WTC11 (cell line): ENCODE data around the gene CUEDC1. TPM values are rescaled to one million over a fixed set of nuclear protein-coding genes. Genes with fewer than 3 reads are reported as not detected.

ENCODE experiments used
- ATAC-seq: fragments of 200-7000 bp; cut with Tn5 transposase; 2 replicates; pipeline ENCODE4 v1.10.0; 2021; ENCODE audit warnings: mild to moderate bottlenecking, moderate library complexity
- CTCF ChIA-PET: fragments of 300-600 bp; sonication (Branson Sonifier 250); formaldehyde crosslinking; loops from one replicate; lab custom pipeline; 2021; ENCODE audit warnings: antibody characterized with exemption; lab: Charles Lee
- POLR2A ChIA-PET: fragments of 350-600 bp; sonication (Branson Sonifier 250); formaldehyde crosslinking; loops from one replicate; lab custom pipeline; 2021; ENCODE audit warnings: antibody characterized with exemption; lab: Charles Lee
- DNase-seq: peaks from one replicate; pipeline ENCODE4 v3.0.0; 2021; ENCODE audit warnings: low spot score
- H3K27ac Mint-ChIP-seq: 2 replicates; pipeline ENCODE4 v1.8.0; 2021; ENCODE audit warnings: mixed read lengths
- H3K27me3 Mint-ChIP-seq: 2 replicates; pipeline ENCODE4 v1.8.0; 2021; ENCODE audit warnings: low read depth, mild to moderate bottlenecking, moderate library complexity, mixed read lengths
- H3K36me3 Mint-ChIP-seq: 2 replicates; pipeline ENCODE4 v1.8.0; 2021; ENCODE audit warnings: mixed read lengths
- H3K4me1 Mint-ChIP-seq: 2 replicates; pipeline ENCODE4 v1.8.0; 2022; ENCODE audit warnings: mixed read lengths
- H3K4me3 Mint-ChIP-seq: 2 replicates; pipeline ENCODE4 v1.8.0; 2021; ENCODE audit warnings: mild to moderate bottlenecking, moderate library complexity, mixed read lengths
- H3K9me3 Mint-ChIP-seq: 2 replicates; pipeline ENCODE4 v1.8.0; 2021; ENCODE audit warnings: mixed read lengths
- ATF2 ChIP-seq: sonication (generic); formaldehyde crosslinking; IDR thresholded peaks from 2 replicates; pipeline ENCODE4 v1.8.1; 2022; ENCODE audit warnings: low read depth, missing genetic modification reagents, borderline replicate concordance
- E2F5 ChIP-seq: sonication (generic); formaldehyde crosslinking; IDR thresholded peaks from 2 replicates; pipeline ENCODE4 v1.8.1; 2022; ENCODE audit warnings: mild to moderate bottlenecking, moderate library complexity, missing genetic modification reagents
- ETV6 ChIP-seq: sonication (generic); formaldehyde crosslinking; IDR thresholded peaks from 2 replicates; pipeline ENCODE4 v1.8.1; 2022; ENCODE audit warnings: mild to moderate bottlenecking, missing genetic modification reagents
- FOXJ3 ChIP-seq: sonication (generic); formaldehyde crosslinking; IDR thresholded peaks from 2 replicates; pipeline ENCODE4 v1.9.0; 2021; ENCODE audit warnings: missing genetic modification reagents, mild to moderate bottlenecking, borderline replicate concordance
- GABPB1 ChIP-seq: sonication (generic); formaldehyde crosslinking; IDR thresholded peaks from 2 replicates; pipeline ENCODE4 v1.8.1; 2023; ENCODE audit warnings: mild to moderate bottlenecking, missing genetic modification reagents
- GRHL2 ChIP-seq: fragments of 250-450 bp; sonication (Bioruptor Pico); IDR thresholded peaks from 2 replicates; pipeline ENCODE4 v1.8.0; 2022; ENCODE audit warnings: mild to moderate bottlenecking, moderate library complexity; ENCODE audit not compliant: insufficient replicate concordance, severe bottlenecking
- HMGA2 ChIP-seq: fragments of 250-450 bp; sonication (Bioruptor Pico); IDR thresholded peaks from 2 replicates; pipeline ENCODE4 v1.4.0; 2021; ENCODE audit warnings: mild to moderate bottlenecking, moderate library complexity
- HMGXB4 ChIP-seq: sonication (generic); formaldehyde crosslinking; IDR thresholded peaks from 2 replicates; pipeline ENCODE4 v1.8.1; 2023; ENCODE audit warnings: mild to moderate bottlenecking, moderate library complexity, missing genetic modification reagents
- SMAD3 ChIP-seq: sonication (generic); formaldehyde crosslinking; IDR thresholded peaks from 2 replicates; pipeline ENCODE4 v1.8.0; 2022; ENCODE audit warnings: missing genetic modification reagents, mild to moderate bottlenecking, borderline replicate concordance
- SMAD4 ChIP-seq: sonication (generic); formaldehyde crosslinking; IDR thresholded peaks from 2 replicates; pipeline ENCODE4 v1.8.0; 2022; ENCODE audit warnings: mild to moderate bottlenecking, missing genetic modification reagents
- ZBTB21 ChIP-seq: sonication (generic); formaldehyde crosslinking; IDR thresholded peaks from 2 replicates; pipeline ENCODE4 v1.8.1; 2023; ENCODE audit warnings: mild to moderate bottlenecking, missing genetic modification reagents, borderline replicate concordance
- ZNF121 ChIP-seq: sonication (generic); formaldehyde crosslinking; IDR thresholded peaks from 2 replicates; pipeline ENCODE4 v1.8.0; 2023; ENCODE audit warnings: missing genetic modification reagents
- total RNA-seq: library from RNA; stranded (reverse); gene quantifications from 3 replicates; pipeline ENCODE4 v1.2.3, GENCODE V29; 2021

CUEDC1 gene
- total RNA-seq, 1 experiment from 2014 or later = 12.2 TPM

- POLR2A ChIA-PET = interaction anchor here (0.8 kb wide), 1 partner anchor 12 kb away, joined by 9 read pairs; no protein-coding TSS in a partner anchor
- Mint-ChIP-seq H3K36me3 (no peaks in the 10 kb centered on the region), H3K9me3 (no peaks in the 10 kb centered on the region), H3K27me3 (no peaks in the 10 kb centered on the region), H3K4me1 (peaks cover 25% of the 10 kb centered on the region), H3K4me3 (no peak overlapping the region), H3K27ac (no peak overlapping the region)
- CTCF ChIA-PET = interaction anchor here (1.3 to 1.6 kb wide), 2 partner anchors 10 to 39 kb away, joined by 6 to 8 read pairs; no protein-coding TSS in a partner anchor
- no peak for ATAC-seq
- TF ChIP-seq GABPB1 (CRISPR knock-in tag) (peak; percentile 50; the same call in 1 of the 2 replicates), FOXJ3 (CRISPR knock-in tag) (no peak)
- no peak for DNase-seq
Observed at GRCh38 chr17:57938061-57938502, 17.1 kb downstream of the CUEDC1 start.

GRCh38 chr17:57937492-57937891 is 17.7 kb downstream of the CUEDC1 start:
- Mint-ChIP-seq H3K27me3 (no peaks in the 10 kb centered on the region), H3K4me3 (no peak overlapping the region), H3K27ac (no peak overlapping the region), H3K36me3 (no peaks in the 10 kb centered on the region), H3K4me1 (peaks cover 25% of the 10 kb centered on the region), H3K9me3 (no peaks in the 10 kb centered on the region)
- ChIA-PET POLR2A (no interaction called here), CTCF (interaction anchor here (1.6 kb wide), 1 partner anchor 39 kb away, joined by 6 read pairs; no protein-coding TSS in a partner anchor)
- ATAC-seq (no peak), DNase-seq (no peak)
- TF ChIP-seq GRHL2 (no peak), ZNF121 (CRISPR knock-in tag) (peak; percentile 9; the same call in 1 of the 2 replicates)

GRCh38 chr17:57935833-57936807 is 19.1 kb downstream of the CUEDC1 start:
- Mint-ChIP-seq H3K36me3 (no peaks in the 10 kb centered on the region), H3K27ac (0 out of 2 replicates have a peak overlapping the region, but pooled peaks have one; percentile 57), H3K4me1 (peaks cover 25% of the 10 kb centered on the region), H3K27me3 (peaks cover 1% of the 10 kb centered on the region), H3K9me3 (no peaks in the 10 kb centered on the region)
- ChIA-PET CTCF (interaction anchor here (1.1 to 1.9 kb wide), 5 partner anchors 11 to 77 kb away, joined by 3 to 7 read pairs (median 5); no protein-coding TSS in a partner anchor), POLR2A (interaction anchor here (0.6 to 1.5 kb wide), 5 partner anchors 13 to 71 kb away, joined by 3 to 6 read pairs (median 4); partner anchors contain the start of gene CUEDC1)
- peak; percentile 29 for ATAC-seq
- TF ChIP-seq SMAD3 (CRISPR knock-in tag) = no peak
- no peak for TF ChIP-seq GABPB1 (CRISPR knock-in tag)
- TF ChIP-seq HMGA2 (CRISPR knock-in tag) = no peak
- no peak for TF ChIP-seq HMGXB4 (CRISPR knock-in tag)
- TF ChIP-seq SMAD4 (CRISPR knock-in tag) = no peak
- TF ChIP-seq E2F5 (CRISPR knock-in tag) = no peak
- no peak for TF ChIP-seq ZBTB21 (CRISPR knock-in tag)
- TF ChIP-seq ETV6 (CRISPR knock-in tag) = no peak
- TF ChIP-seq ATF2 (CRISPR knock-in tag) = no peak
- TF ChIP-seq, all 79 proteins: peak for 0
- DNase-seq = no peak
- no peak overlapping the region for H3K4me3 Mint-ChIP-seq
